NCI-H2107 (cell line): Measurements from ENCODE around the gene COBL.

Experiments used
- DNase-seq: peaks from one replicate; lab custom pipeline; 2025; lab: John Stamatoyannopoulos, UW

Gene COBL

DNA sequence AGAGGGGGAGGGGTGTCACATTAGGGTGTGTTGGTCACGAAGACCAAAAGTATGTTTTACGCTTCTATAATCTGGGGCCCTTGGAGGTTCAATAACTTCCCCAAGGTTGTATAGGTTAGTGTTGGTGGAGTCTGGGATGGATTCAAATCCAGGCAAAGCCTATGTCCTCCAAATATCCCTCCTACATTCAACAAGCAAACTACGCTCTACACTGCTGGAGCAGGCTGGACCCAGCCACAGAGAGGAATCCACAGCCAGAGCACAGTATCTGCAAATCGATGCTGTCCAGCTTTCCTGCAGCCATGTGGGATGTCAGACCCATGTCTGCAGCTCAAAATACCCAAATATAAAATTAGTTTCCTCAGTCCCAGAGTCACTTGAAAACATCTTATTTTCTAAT lies 198.0 kb downstream of the COBL start:
- no peak for DNase-seq

DNA sequence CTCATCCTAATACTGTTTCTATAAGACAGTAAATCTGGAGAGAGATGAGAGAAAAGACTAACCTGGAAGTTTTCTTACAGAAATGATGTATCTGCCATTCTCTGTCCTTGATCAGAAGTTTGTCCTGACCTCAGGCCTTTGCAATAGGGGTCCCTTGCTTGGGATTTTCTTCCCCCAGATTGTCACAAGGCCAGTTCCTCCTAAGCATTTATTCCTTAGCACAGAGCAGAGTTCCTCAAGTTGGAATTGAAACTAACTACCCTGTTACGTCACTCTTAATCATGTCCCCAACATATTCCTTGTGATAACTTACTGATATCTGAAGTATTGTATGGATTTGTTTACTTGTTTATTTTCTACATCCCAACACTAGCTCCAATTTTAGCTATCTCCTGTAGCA lies 202.1 kb downstream of the COBL start:
- no peak for DNase-seq

- no peak for DNase-seq
Measured at GRCh38 chr7:51113962-51114361, 202.6 kb downstream of the COBL start.

DNA sequence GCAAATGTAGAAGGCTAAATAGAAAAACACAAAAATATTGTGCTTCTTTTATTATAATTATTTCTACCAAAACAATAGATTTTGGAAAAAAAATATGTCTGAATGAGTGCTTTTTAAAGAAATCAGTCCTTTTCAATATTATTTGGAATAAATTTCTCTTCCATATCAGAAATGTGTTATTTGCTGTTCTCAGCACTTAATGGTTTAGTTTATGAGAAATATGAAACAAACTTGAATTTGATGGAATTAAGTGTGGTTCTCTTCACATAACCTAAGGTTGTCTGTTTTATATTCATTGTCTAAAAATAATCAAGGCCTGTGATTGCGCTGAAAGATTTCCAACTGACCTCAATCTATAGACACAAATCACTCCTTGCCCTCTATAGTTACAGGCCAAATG lies 203.0 kb downstream of the COBL start:
- no peak for DNase-seq

- no peak for DNase-seq
Measured at GRCh38 chr7:51111241-51111940, 205.2 kb downstream of the COBL start.

DNA sequence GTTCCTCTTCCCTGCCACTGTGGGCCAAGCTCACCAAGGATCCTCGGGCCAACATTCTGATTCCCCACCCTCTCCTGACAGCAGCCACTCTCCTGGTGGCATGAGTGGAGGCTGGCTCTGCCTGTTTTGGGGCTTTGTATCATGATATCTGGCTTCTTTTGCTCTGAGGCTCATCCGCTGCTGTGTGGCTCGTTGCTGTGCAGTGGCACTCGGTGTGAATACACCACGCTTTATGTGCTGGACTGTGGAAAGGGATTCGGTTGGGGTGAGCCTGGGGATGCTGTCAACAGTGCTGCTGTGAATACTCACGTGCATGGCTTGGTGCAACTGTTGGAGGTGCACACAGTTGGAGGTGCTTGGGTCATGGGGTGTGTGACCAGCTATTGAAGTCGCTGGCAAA lies 208.5 kb downstream of the COBL start:
- DNase-seq: no peak

- no peak for DNase-seq
Measured at GRCh38 chr7:51104278-51104677, 212.3 kb downstream of the COBL start.

- DNase-seq: no peak
Measured at GRCh38 chr7:51103718-51104117, 212.9 kb downstream of the COBL start.

- DNase-seq: no peak
Measured at GRCh38 chr7:51102828-51103227, 213.8 kb downstream of the COBL start.

DNA sequence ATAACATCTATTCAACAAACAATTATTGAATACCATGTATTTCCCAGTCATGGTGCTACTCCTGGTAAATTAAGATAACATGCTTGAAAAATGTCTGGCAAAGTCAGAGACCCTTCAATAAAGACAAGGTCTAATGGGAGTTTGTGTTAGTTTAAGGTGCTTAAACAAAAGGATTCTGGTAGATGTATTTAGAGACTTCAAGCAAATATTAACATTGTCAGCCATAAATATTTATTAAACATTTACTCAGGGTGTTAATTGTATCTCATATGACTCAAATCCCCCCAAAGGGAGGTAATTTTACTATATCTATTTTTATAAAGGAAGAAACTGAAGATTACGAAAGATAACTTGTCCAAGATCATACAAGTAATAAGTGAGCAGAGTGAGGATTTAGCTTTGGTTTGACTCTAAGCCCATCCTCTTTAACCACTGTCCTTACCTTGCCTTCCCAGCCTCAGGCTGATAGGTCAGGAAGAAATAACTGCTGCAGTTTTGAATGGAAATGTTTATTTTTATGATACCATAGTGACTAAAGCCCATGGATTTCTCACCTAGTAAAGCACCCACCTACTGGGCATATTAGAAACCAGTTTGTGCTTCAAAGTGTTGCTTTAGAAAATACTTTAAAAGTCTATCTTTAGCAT lies 215.4 kb downstream of the COBL start:
- no peak for DNase-seq

GRCh38 chr7:51090411-51090810 lies 226.2 kb downstream of the COBL start:
- no peak for DNase-seq

DNA sequence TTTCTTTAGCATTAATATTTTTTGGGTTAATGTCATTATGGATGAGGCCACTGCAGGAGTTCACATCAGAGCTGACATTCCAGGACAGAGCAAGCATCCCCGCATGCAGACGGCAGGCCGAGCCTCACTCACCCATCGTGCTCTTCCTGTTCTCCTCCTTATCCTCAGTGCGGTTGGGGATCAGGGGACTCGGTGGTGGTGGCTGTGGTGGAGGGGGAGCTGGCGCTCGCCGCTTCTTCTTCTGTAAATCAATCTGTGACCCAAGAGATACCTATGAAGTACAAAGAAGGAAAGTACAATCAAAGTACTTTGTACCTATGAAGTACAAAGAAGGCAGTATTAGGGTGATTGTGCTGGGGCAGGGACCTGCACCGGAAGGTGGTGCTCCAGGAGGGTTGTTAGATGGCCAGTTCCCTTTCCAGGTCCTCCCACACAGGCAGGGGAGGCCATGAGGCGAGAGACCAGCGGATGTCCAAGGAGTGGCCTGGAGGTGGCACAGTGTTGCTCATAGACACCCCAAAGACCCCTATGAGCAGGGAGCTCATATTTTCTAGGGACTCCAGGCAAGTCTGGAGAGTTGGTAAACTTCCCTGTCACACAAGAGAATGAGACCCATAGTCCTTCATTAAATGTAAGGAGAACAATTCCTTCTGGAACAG lies 231.4 kb downstream of the COBL start:
- no peak for DNase-seq

- DNase-seq: no peak
Measured at GRCh38 chr7:51084121-51084520, 232.5 kb downstream of the COBL start.

DNA sequence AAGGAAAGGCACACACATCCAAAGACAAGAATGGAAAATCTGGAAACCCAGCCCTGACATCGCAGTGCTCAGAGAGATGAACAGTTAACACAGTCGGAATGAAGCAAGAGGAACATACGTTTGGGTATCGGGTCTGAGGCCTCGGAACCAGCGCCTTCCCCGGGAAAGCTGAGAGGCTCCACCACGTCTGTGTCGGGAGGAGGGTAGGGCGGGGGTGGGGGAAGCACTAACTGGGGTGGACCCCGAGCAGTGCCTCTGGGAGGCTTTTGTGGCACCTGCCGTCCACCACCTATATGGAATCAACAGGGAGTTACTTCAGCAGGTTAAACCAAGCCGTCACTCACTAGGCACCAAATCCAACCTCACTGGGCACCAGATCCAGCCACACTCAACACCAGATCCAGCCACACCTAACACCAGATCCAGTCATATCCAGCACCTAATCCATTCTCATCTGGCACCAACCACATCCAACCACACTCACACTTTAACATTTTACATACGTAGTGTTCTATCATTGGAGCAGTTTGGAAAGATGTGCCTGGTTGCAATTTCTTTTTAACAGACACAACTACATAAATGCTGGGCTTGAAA lies 233.6 kb downstream of the COBL start:
- no peak for DNase-seq

DNA sequence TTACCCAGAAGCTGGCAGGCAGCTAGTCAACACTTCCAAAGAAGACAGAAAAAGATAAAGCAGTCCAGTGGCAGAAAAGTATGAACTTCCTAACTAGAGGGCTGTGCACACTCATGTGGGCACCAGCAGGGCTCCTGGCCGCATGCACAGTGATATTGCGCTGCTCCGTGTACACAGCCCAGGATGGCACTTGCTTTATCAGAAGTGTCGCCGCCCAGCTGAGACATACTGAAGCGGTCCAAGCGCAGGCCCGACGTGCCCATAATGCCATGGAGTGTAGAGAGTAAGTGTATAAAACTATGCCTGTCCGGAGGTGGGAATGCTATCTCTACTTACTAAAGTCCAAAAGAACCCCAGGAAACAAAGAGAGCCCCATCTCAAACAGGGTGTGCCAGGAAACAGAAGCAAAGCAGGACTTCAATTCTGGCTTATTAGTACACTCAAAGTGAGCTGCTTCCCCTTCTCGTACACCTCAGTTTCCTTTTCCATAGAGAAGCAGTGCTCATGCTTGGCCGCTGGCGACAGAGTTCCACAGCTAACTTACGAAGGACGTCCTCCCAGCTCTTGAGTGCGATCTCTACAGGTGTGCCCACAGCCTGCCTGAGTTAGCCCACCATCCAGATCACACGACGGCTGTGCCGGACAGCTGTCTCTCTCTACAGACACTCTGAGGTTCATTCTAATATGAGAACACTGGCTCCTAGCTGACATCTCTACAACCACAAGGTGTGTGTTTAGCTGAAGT lies 234.3 kb downstream of the COBL start:
- DNase-seq: no peak

DNA sequence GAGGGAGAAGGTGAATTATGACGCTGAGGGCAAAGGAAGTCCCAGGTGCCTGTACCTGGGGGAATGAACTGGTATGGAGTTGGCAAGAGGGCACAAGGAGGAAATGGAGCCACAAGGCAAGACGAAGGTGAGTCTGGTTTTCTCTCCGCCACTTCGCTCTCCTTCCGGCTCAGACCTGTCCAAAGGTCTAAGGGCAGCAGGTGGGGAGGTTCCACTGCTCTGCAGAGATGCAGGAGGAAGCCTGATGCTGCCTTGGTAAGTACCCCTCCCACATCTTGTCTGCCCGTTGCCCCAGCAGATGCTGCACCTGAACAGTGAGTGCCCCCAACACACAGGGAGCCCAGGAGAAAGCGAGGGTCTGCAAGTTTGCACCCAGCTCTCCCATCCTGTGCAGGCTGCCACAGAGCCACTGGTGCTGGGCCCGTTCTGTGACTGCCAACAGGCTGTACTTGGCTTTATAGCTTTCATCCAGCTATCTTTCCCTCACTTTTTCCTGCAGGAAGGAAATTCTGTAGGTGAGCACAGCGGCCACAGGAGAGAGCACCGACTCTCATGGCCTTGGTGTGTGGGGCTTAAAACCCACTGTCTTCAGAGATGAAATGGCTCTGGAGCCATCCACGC lies 235.2 kb downstream of the COBL start:
- no peak for DNase-seq

GRCh38 chr7:51080622-51081269 lies 235.9 kb downstream of the COBL start:
- DNase-seq: no peak

- no peak for DNase-seq
Measured at GRCh38 chr7:51080216-51080615, 236.4 kb downstream of the COBL start.

- no peak for DNase-seq
Measured at GRCh38 chr7:51079494-51079893, 237.1 kb downstream of the COBL start.

DNA sequence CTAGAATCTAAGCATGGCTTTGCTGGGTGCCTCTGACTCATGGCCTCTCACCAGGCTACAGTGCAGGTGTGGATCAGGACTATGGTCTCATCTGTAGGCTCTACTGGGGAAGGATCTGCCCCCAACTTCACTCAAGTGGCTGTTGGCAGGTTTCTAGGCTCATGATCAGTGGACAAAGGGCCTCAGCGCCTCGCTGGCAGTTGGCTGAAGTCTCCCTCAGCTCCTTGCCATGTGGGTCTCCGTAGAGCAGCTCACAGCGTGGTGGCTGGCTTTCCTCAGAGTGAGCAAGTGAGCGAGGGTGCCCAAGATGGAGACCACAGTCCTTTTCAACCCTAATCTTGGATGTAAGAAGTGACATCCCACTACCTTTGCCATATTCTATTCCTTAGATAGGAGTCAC lies 238.0 kb downstream of the COBL start:
- DNase-seq: no peak

DNA sequence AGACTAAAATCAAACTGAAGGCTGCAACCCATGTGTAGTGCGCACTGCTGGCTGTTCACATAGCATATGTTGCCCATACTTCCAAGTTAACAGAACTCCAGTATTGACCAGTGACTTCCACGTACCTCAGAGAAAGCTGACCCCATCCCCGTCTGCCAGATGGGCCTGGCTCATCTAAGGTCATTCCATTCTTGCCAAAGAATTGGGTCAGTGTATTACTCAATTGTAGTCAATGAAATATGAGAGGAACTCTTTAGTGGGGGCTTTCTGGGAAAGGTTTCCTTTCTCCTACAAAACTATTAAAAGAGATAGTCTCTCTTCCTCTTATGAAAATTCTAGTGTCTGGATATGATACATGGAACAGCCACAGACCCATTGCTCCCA lies 238.6 kb downstream of the COBL start:
- DNase-seq: no peak
